ENCODE measurements around the gene SDR42E2.
A peak's percentile ranks its signal among the peaks of the same experiment; 100 is the strongest.
"Not testable (repeated sequence)": the region's sequence is repeated elsewhere in the genome, so short reads cannot be mapped to it uniquely, and the experiment has no call there.

Gene SDR42E2

GRCh38 chr16:22161401-22161800, 905 bp upstream of the SDR42E2 start:
- DNase-seq (ENCODE audit: low read depth in 2 of 3, low spot score in 1 of 3): no peak

- no peak for DNase-seq (ENCODE audit: low read depth in 2 of 3, low spot score in 1 of 3)
Observed at GRCh38 chr16:22162656-22163009, 327 bp downstream of the SDR42E2 start.

- DNase-seq (ENCODE audit: low read depth in 2 of 3, low spot score in 1 of 3): no peak
Observed at GRCh38 chr16:22163806-22164205, 1.5 kb downstream of the SDR42E2 start.

GRCh38 chr16:22164482-22164881, 2.2 kb downstream of the SDR42E2 start:
- DNase-seq (ENCODE audit: low read depth in 2 of 3, low spot score in 1 of 3): no peak

- no peak for DNase-seq (ENCODE audit: low read depth in 2 of 3, low spot score in 1 of 3)
Observed at GRCh38 chr16:22165508-22166285, 3.4 kb downstream of the SDR42E2 start.

GRCh38 chr16:22171953-22172352, 9.6 kb downstream of the SDR42E2 start:
- DNase-seq (ENCODE audit: low read depth in 2 of 3, low spot score in 1 of 3): no peak

GRCh38 chr16:22172642-22173041, 10.3 kb downstream of the SDR42E2 start:
- DNase-seq (ENCODE audit: low read depth in 2 of 3, low spot score in 1 of 3): not testable (repeated sequence)

- DNase-seq (ENCODE audit: low read depth in 2 of 3, low spot score in 1 of 3): no peak
Observed at GRCh38 chr16:22174642-22175041, 12.3 kb downstream of the SDR42E2 start.

- DNase-seq (ENCODE audit: low read depth in 2 of 3, low spot score in 1 of 3): no peak
Observed at GRCh38 chr16:22177968-22178930, 15.9 kb downstream of the SDR42E2 start.

- DNase-seq (ENCODE audit: low read depth in 2 of 3, low spot score in 1 of 3): no peak
Observed at GRCh38 chr16:22181426-22181825, 19.1 kb downstream of the SDR42E2 start.

GRCh38 chr16:22181843-22182242, 19.5 kb downstream of the SDR42E2 start:
- no peak for DNase-seq (ENCODE audit: low read depth in 2 of 3, low spot score in 1 of 3)

- no peak for DNase-seq (ENCODE audit: low read depth in 2 of 3, low spot score in 1 of 3)
Observed at GRCh38 chr16:22183335-22183734, 21.0 kb downstream of the SDR42E2 start.

- no peak for DNase-seq (ENCODE audit: low read depth in 2 of 3, low spot score in 1 of 3)
Observed at GRCh38 chr16:22183901-22184614, 21.8 kb downstream of the SDR42E2 start.

- no peak for DNase-seq (ENCODE audit: low read depth in 2 of 3, low spot score in 1 of 3)
Observed at GRCh38 chr16:22184615-22184968, 22.3 kb downstream of the SDR42E2 start.

- DNase-seq (ENCODE audit: low read depth in 2 of 3, low spot score in 1 of 3): no peak
Observed at GRCh38 chr16:22186517-22186916, 24.2 kb downstream of the SDR42E2 start.

- no peak for DNase-seq (ENCODE audit: low read depth in 2 of 3, low spot score in 1 of 3)
Observed at GRCh38 chr16:22188267-22188594, 25.9 kb downstream of the SDR42E2 start.

GRCh38 chr16:22188595-22189442, 26.5 kb downstream of the SDR42E2 start:
- DNase-seq (ENCODE audit: low read depth in 2 of 3, low spot score in 1 of 3): peak in 2 of 3 donors; percentile 42 to 48

- no peak for DNase-seq (ENCODE audit: low read depth in 2 of 3, low spot score in 1 of 3)
Observed at GRCh38 chr16:22189473-22190080, 27.3 kb downstream of the SDR42E2 start.

- DNase-seq (ENCODE audit: low read depth in 2 of 3, low spot score in 1 of 3): peak; percentile 99 to 100 (median 100)
Observed at GRCh38 chr16:22190081-22190775, 27.9 kb downstream of the SDR42E2 start.

All from stimulated activated CD4-positive, alpha-beta T cell treated with anti-CD3 and anti-CD28 coated beads, Interleukin-12 subunit alpha, Interleukin-12 subunit beta, amount 100 ng/mL, for 48 hours (primary cell).